GM21390 (cell line): ENCODE measurements around the gene ERFL.

Experiments
- ATAC-seq: cut with Tn5 transposase; IDR thresholded peaks from one replicate; pipeline ENCODE4 v1.9.1; 2021; ENCODE audit not compliant: unreplicated experiment

ERFL gene

DNA sequence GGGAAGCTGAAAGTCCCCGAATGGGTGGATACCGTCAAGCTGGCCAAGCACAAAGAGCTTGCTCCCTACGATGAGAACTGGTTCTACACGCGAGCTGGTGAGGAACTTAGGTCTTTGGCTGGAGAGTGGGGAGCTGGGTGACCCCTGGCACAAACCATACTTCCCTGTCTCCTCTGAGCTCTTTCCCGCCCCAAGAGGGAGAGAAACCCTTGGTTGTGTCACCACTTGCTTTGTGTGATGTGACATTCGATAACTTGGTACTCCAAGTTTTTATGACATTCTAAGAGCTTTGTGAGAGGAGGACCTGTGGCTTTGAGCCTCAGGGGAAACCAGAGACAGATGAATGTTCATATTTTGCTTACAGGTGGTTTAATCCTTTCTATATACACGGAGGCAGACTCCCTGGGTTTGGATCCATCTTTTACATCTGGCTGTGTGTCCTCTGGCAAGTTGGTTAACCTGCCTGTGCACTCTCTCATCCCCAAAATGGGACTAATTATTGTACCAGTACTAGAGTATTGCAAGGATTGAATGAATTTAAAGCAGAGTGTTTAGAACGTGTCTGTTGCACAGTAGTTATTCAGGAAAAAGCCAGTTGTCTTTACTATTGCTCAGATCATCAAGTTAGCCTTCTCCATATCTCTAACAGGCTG, 67.0 kb downstream of the ERFL start:
- no peak for ATAC-seq

DNA sequence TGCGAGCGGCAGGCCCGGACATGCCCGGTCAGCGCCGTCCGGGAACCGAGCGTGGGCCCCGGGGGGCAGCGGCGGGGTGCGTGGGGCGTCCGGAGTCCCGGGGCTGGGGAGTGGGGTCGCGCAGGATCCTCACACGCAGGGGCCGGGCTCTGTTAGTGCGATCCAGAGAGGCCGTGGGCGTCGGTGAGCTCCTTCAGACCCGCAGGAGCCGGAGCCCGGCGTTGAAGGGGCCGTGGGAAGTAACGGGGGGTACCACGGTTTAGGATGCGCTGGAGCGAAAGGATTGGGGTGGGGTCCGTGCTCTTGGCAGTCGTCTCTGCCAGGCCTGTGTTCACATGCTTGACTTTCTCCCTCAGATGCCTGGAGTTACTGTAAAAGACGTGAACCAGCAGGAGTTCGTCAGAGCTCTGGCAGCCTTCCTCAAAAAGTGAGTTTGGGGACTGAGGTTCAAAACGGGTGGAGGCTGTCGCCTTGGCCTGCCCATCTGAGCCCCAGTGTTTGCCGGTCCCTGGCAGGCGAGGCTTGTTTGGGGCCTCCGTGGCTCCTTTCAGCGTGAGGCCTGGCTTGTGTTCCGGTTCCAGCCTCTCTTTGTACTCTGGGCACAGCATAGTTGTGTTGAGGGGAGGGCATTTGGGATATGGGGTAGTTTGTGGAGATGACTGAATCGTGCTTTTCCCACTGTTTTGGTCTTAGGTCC, 67.7 kb downstream of the ERFL start:
- no peak for ATAC-seq

DNA sequence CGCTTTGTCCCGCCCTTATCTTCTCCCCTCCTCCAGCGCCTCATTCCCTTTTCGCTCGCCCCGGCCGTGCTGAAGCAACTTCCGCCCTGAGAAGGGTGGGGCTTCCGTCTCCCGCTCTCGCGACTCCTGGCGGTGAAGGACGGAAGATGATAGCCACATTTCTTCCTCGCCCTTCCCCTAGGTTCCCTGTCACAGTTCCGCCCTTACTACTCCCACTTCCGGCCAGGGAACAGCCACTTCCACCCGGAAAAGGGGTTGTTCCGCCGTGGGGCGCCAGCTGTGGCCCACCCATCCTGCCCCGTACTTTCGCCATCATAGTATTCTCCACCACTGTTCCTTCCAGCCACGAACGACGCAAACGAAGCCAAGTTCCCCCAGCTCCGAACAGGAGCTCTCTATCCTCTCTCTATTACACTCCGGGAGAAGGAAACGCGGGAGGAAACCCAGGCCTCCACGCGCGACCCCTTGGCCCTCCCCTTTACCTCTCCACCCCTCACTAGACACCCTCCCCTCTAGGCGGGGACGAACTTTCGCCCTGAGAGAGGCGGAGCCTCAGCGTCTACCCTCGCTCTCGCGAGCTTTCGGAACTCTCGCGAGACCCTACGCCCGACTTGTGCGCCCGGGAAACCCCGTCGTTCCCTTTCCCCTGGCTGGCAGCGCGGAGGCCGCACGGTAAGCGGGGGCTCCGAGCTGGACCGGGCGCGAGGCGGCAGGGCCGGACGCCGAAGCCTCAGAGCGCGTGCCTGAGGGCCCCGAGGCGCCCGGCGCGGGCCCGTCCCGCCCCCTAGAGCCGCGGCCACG, 68.4 kb downstream of the ERFL start, which contains the start of gene RPS19:
TSS of gene RPS19 (plus strand) at position 638 of the 801 bp plus-strand sequence. CDS start 520 bp downstream, outside the sequence.
- peak; percentile 71 for ATAC-seq

- no peak for ATAC-seq
Observed at GRCh38 chr19:41859213-41859617, 69.0 kb downstream of the ERFL start.
